ENCODE data around the gene HEPACAM2.
A peak's percentile ranks its signal among the peaks of the same experiment; 100 is the strongest.

The HEPACAM2 gene

GRCh38 chr7:93148727-93149126 lies 77.5 kb downstream of the HEPACAM2 start:
- H3K27ac ChIP-seq: no peak overlapping the region
- no peaks in the 10 kb centered on the region for H3K36me3 ChIP-seq (ENCODE audit: insufficient read depth, low read length)
- H3K4me3 ChIP-seq: no peak overlapping the region
- TF ChIP-seq FOXP2 (optimal IDR thresholded peaks at IDR 0.05; ENCODE audit: control extremely low read depth, extremely low read length, insufficient read depth) (no peak), EZH2 (IDR thresholded peaks at IDR 0.05) (no peak), POLR2AphosphoS5 (IDR thresholded peaks at IDR 0.05; ENCODE audit: borderline replicate concordance, low read depth, low read length) (no peak)
- no peak overlapping the region for H3K9ac ChIP-seq (ENCODE audit: insufficient read length)
- no peaks in the 10 kb centered on the region for H3K9me3 ChIP-seq (ENCODE audit: low read depth, low read length)
- DNase-seq (ENCODE audit: low read depth, low spot score): no peak

- Histone ChIP-seq H3K4me3 (peak within 1 kb of the TSS; percentile 71), H3K9ac (ENCODE audit: insufficient read length) (peak within 1 kb of the TSS; percentile 52), H3K36me3 (ENCODE audit: insufficient read depth, low read length) (no peaks in the 10 kb centered on the region)
These were observed 78.1 kb downstream of the HEPACAM2 start, which contains the start of gene SAMD9L for GRCh38 chr7:93148144-93148543. TSS of gene SAMD9L (minus strand) at chr7:93148385. CDS start at chr7:93135971, 12,414 bp downstream.

DNA sequence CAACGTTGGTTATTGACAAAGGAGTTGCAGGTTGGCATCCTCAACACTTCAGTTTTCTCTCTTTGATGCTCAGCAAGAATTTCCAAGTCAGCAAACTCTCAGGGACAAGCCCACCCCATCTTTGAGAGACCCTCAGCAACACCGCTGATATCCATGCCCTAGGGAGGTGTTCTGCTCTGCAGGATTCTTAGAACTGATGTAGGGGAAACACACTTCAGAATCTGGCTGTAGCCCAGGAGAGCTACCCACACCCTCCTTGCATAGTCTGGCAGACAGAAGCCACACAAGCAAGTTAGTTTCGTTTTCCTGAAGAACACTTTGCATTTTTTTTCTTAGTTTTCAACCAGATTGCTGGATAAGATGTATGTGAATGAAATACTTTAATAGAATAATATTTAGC lies 78.9 kb downstream of the HEPACAM2 start:
- no peak for TF ChIP-seq FOXP2 (optimal IDR thresholded peaks at IDR 0.05; ENCODE audit: control extremely low read depth, extremely low read length, insufficient read depth)
- no peak for TF ChIP-seq POLR2AphosphoS5 (IDR thresholded peaks at IDR 0.05; ENCODE audit: borderline replicate concordance, low read depth, low read length)
- TF ChIP-seq EZH2 (IDR thresholded peaks at IDR 0.05): no peak
- Histone ChIP-seq H3K9me3 (ENCODE audit: low read depth, low read length) (no peaks in the 10 kb centered on the region), H3K9ac (ENCODE audit: insufficient read length) (peak overlapping the region; percentile 52), H3K36me3 (ENCODE audit: insufficient read depth, low read length) (no peaks in the 10 kb centered on the region), H3K4me3 (peak overlapping the region; percentile 71), H3K27ac (no peak overlapping the region)
- DNase-seq (ENCODE audit: low read depth, low spot score): no peak

More at GRCh38 chr7:93148144-93148543, 78.1 kb downstream of the HEPACAM2 start, which contains the start of gene SAMD9L:
- no peak for DNase-seq (ENCODE audit: low read depth, low spot score)
- Histone ChIP-seq H3K9me3 (ENCODE audit: low read depth, low read length) (no peaks in the 10 kb centered on the region), H3K27ac (no peak within 1 kb of the TSS)
- TF ChIP-seq EZH2 (IDR thresholded peaks at IDR 0.05) (no peak), POLR2AphosphoS5 (IDR thresholded peaks at IDR 0.05; ENCODE audit: borderline replicate concordance, low read depth, low read length) (no peak), FOXP2 (optimal IDR thresholded peaks at IDR 0.05; ENCODE audit: control extremely low read depth, extremely low read length, insufficient read depth) (no peak)

DNA sequence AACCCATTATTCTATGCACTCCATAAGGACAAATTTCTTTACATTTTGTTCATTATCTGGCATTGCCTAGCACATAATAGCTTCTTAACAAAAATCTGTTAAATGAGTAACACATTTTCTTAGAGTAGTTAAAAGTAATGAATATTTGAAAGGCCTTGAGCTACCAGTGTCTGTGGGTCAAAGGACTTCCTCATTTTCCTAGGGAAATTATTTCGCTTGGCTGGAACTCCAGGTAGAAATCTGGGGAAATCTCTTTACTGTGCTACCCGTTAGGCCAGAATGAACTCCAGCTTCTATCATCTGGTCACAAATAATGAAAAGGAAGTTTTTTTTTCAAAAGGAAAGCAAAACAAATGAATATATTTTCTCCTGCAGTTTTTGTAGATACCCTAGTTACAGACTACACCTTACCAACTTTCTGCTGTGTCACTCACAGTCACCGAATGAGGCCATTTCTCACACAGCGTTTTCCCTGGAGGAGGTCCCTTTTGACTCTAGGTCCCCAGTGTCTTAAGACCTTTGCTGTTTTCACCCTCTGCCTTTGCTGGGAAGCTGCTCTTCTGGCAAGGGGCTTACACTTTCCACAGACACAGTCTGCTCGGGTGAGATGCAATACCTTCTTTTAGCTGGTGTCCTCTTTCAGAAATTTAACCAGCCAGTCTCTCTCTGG lies 79.7 kb downstream of the HEPACAM2 start:
- Histone ChIP-seq H3K9ac (ENCODE audit: insufficient read length) (no peak overlapping the region), H3K4me3 (no peak overlapping the region), H3K27ac (no peak overlapping the region), H3K36me3 (ENCODE audit: insufficient read depth, low read length) (no peaks in the 10 kb centered on the region), H3K9me3 (ENCODE audit: low read depth, low read length) (no peaks in the 10 kb centered on the region)
- DNase-seq (ENCODE audit: low read depth, low spot score): no peak
- no peak for TF ChIP-seq EZH2 (IDR thresholded peaks at IDR 0.05)
- TF ChIP-seq FOXP2 (optimal IDR thresholded peaks at IDR 0.05; ENCODE audit: control extremely low read depth, extremely low read length, insufficient read depth): no peak
- TF ChIP-seq POLR2AphosphoS5 (IDR thresholded peaks at IDR 0.05; ENCODE audit: borderline replicate concordance, low read depth, low read length): no peak

DNA sequence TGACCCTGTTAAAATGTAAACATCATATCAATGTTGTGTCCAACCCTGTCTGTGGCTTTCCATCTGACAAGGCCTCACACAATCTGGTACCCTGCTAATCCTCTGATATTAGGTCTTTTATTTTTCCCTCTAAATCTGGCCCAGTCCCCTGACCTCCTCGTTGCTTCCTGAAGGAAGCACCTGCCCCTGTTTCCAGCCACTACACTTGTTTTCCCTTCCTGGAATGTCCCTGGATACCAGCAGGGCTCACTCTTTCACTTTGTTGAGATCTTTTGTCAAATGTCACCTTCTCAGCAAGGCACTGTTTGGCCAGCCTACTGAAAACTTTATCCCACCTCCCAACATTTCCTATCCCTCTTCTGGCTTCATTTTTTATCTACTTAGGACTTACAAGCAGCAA lies 80.2 kb downstream of the HEPACAM2 start:
- Histone ChIP-seq H3K27ac (no peak overlapping the region), H3K9ac (ENCODE audit: insufficient read length) (no peak overlapping the region)
- TF ChIP-seq FOXP2 (optimal IDR thresholded peaks at IDR 0.05; ENCODE audit: control extremely low read depth, extremely low read length, insufficient read depth) (no peak), EZH2 (IDR thresholded peaks at IDR 0.05) (no peak), POLR2AphosphoS5 (IDR thresholded peaks at IDR 0.05; ENCODE audit: borderline replicate concordance, low read depth, low read length) (no peak)

GRCh38 chr7:93145354-93145753 lies 80.9 kb downstream of the HEPACAM2 start:
- Histone ChIP-seq H3K4me3 (no peak overlapping the region), H3K9ac (ENCODE audit: insufficient read length) (no peak overlapping the region), H3K36me3 (ENCODE audit: insufficient read depth, low read length) (no peaks in the 10 kb centered on the region), H3K9me3 (ENCODE audit: low read depth, low read length) (no peaks in the 10 kb centered on the region), H3K27ac (no peak overlapping the region)
- no peak for TF ChIP-seq FOXP2 (optimal IDR thresholded peaks at IDR 0.05; ENCODE audit: control extremely low read depth, extremely low read length, insufficient read depth)
- no peak for TF ChIP-seq POLR2AphosphoS5 (IDR thresholded peaks at IDR 0.05; ENCODE audit: borderline replicate concordance, low read depth, low read length)
- TF ChIP-seq EZH2 (IDR thresholded peaks at IDR 0.05): no peak
- no peak for DNase-seq (ENCODE audit: low read depth, low spot score)

More for the DNA sequence above, 80.2 kb downstream of the HEPACAM2 start:
- Histone ChIP-seq H3K36me3 (ENCODE audit: insufficient read depth, low read length) (no peaks in the 10 kb centered on the region), H3K4me3 (no peak overlapping the region), H3K9me3 (ENCODE audit: low read depth, low read length) (no peaks in the 10 kb centered on the region)
- no peak for DNase-seq (ENCODE audit: low read depth, low spot score)

DNA sequence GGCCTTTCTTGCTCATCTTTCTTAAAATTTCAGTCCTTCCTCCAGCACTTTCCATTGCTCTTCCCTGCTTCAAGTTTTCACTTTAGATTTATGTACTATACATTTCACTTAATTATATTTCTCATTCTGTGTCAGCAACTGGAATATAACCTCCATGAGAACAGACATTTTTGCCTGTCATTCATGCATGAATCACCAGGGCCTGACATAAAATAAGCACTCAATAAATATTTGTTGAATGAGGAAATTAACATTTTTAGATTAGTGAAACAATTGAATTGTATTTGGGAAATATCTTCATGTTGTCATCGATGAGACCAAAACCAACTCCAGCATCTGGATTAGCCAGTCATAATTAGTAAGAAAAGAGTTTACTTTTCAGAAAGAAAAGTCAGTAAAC lies 84.1 kb downstream of the HEPACAM2 start:
- H3K9me3 ChIP-seq (ENCODE audit: low read depth, low read length): no peaks in the 10 kb centered on the region
- H3K4me3 ChIP-seq: no peak overlapping the region
- DNase-seq (ENCODE audit: low read depth, low spot score): no peak
- H3K9ac ChIP-seq (ENCODE audit: insufficient read length): no peak overlapping the region
- no peak overlapping the region for H3K27ac ChIP-seq
- no peaks in the 10 kb centered on the region for H3K36me3 ChIP-seq (ENCODE audit: insufficient read depth, low read length)
- no peak for TF ChIP-seq POLR2AphosphoS5 (IDR thresholded peaks at IDR 0.05; ENCODE audit: borderline replicate concordance, low read depth, low read length)
- TF ChIP-seq EZH2 (IDR thresholded peaks at IDR 0.05): no peak
- TF ChIP-seq FOXP2 (optimal IDR thresholded peaks at IDR 0.05; ENCODE audit: control extremely low read depth, extremely low read length, insufficient read depth): no peak

DNA sequence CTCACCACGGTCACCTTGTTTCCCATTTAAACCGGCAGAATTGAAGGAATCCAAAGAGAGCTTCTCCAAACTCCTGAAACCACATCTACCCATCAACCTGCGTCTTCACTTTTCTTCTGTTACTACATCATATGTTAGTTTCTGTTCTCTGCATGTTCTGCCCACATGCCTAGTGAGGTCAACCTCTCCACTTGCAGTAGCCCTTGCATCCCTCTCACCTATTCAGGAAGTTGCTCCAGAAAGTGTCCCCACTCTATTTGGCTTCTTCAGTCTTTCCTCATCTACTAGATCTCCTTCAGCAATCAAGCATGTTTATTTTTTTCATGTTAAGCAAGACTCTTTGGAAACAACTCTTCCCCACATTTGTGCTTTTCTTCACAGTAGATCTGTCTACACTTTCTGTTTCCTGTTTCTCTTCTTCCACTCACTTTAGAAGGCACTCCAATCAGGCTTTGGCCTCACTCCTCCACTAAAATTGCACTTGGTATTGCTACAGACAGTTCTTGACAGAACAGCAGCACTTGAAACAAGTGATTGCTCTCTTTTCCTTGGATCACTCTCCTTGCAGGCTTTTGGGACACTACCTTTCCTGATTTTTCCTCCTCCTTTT lies 85.6 kb downstream of the HEPACAM2 start:
- no peak for TF ChIP-seq FOXP2 (optimal IDR thresholded peaks at IDR 0.05; ENCODE audit: control extremely low read depth, extremely low read length, insufficient read depth)
- no peak for TF ChIP-seq EZH2 (IDR thresholded peaks at IDR 0.05)
- TF ChIP-seq POLR2AphosphoS5 (IDR thresholded peaks at IDR 0.05; ENCODE audit: borderline replicate concordance, low read depth, low read length): no peak
- Histone ChIP-seq H3K4me3 (no peak overlapping the region), H3K36me3 (ENCODE audit: insufficient read depth, low read length) (no peaks in the 10 kb centered on the region), H3K27ac (no peak overlapping the region), H3K9me3 (ENCODE audit: low read depth, low read length) (no peaks in the 10 kb centered on the region), H3K9ac (ENCODE audit: insufficient read length) (no peak overlapping the region)
- DNase-seq (ENCODE audit: low read depth, low spot score): no peak
